IPS-20b (cell line): ENCODE measurements around the gene TMEM121.
"Not testable (repeated sequence)": the region's sequence is repeated elsewhere in the genome, so short reads cannot be mapped to it uniquely, and the experiment has no call there.

ENCODE experiments used
- H3K27ac ChIP-seq: one replicate; pipeline ENCODE4 v1.5.1; 2013; ENCODE audit warnings: low read length
- H3K27me3 ChIP-seq: 2 replicates; pipeline ENCODE4 v1.6.1; 2013; ENCODE audit warnings: mild to moderate bottlenecking, low read length, inconsistent platforms; ENCODE audit not compliant: insufficient read depth
- H3K36me3 ChIP-seq: 2 replicates; pipeline ENCODE4 v1.6.1; 2013; ENCODE audit warnings: low read depth, mild to moderate bottlenecking, inconsistent platforms, low read length, moderate library complexity; ENCODE audit not compliant: insufficient read depth
- H3K4me1 ChIP-seq: 2 replicates; pipeline ENCODE4 v1.6.1; 2013; ENCODE audit warnings: mild to moderate bottlenecking, control low read depth, inconsistent platforms, low read length, moderate library complexity; ENCODE audit not compliant: insufficient read depth
- H3K4me3 ChIP-seq: 2 replicates; pipeline ENCODE4 v1.5.1; 2013; ENCODE audit warnings: mild to moderate bottlenecking, low read length, inconsistent platforms
- H3K9ac ChIP-seq: 2 replicates; pipeline ENCODE4 v1.6.1; 2013; ENCODE audit warnings: low read depth, mild to moderate bottlenecking, inconsistent platforms, low read length, moderate library complexity
- H3K9me3 ChIP-seq: 2 replicates; pipeline ENCODE4 v1.6.1; 2013; ENCODE audit warnings: mild to moderate bottlenecking, low read depth, low read length, inconsistent platforms; ENCODE audit not compliant: insufficient read depth

The TMEM121 gene

GRCh38 chr14:105549481-105549880, 23.1 kb downstream of the TMEM121 start:
- no peaks in the 10 kb centered on the region for H3K36me3 ChIP-seq
- peaks cover 63% of the 10 kb centered on the region for H3K9me3 ChIP-seq
- H3K4me1 ChIP-seq: no peaks in the 10 kb centered on the region
- H3K9ac ChIP-seq: no peak overlapping the region
- no peak overlapping the region for H3K4me3 ChIP-seq
- no peak overlapping the region for H3K27ac ChIP-seq
- no peaks in the 10 kb centered on the region for H3K27me3 ChIP-seq

DNA sequence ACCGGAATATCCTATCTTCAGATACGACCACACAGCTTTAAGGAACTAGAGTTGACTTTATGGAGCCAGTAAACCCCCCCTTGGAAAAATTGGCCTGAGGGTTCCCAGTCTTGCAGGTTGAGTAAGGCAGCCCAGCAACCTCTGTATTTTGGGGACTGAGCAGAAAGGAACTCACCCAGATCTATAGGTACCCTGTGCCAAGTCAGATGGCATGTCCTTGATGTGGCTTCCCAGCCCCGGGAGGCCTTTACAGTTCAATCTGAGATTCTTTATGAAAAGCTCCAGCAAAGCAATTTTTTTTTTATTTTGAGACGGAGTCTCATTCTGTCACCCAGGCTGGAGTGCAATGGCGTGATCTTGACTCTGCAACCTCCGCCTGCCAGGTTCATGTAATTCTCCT, 27.6 kb downstream of the TMEM121 start:
- no peak overlapping the region for H3K27ac ChIP-seq
- no peaks in the 10 kb centered on the region for H3K36me3 ChIP-seq
- peaks cover 55% of the 10 kb centered on the region for H3K9me3 ChIP-seq
- H3K27me3 ChIP-seq: no peaks in the 10 kb centered on the region
- H3K4me1 ChIP-seq: no peaks in the 10 kb centered on the region
- no peak overlapping the region for H3K9ac ChIP-seq
- H3K4me3 ChIP-seq: no peak overlapping the region

- peaks cover 50% of the 10 kb centered on the region for H3K9me3 ChIP-seq
- no peak overlapping the region for H3K27ac ChIP-seq
- no peak overlapping the region for H3K9ac ChIP-seq
- H3K27me3 ChIP-seq: no peaks in the 10 kb centered on the region
- no peak overlapping the region for H3K4me3 ChIP-seq
- H3K36me3 ChIP-seq: no peaks in the 10 kb centered on the region
- H3K4me1 ChIP-seq: no peaks in the 10 kb centered on the region
Observed at GRCh38 chr14:105554523-105554922, 28.1 kb downstream of the TMEM121 start.

- H3K4me1 ChIP-seq, H3K27me3 ChIP-seq, H3K4me3 ChIP-seq, H3K36me3 ChIP-seq, H3K9ac ChIP-seq, H3K27ac ChIP-seq: not testable (repeated sequence)
- H3K9me3 ChIP-seq: peaks cover 24% of the 10 kb centered on the region
Observed at GRCh38 chr14:105557671-105558070, 31.3 kb downstream of the TMEM121 start.

DNA sequence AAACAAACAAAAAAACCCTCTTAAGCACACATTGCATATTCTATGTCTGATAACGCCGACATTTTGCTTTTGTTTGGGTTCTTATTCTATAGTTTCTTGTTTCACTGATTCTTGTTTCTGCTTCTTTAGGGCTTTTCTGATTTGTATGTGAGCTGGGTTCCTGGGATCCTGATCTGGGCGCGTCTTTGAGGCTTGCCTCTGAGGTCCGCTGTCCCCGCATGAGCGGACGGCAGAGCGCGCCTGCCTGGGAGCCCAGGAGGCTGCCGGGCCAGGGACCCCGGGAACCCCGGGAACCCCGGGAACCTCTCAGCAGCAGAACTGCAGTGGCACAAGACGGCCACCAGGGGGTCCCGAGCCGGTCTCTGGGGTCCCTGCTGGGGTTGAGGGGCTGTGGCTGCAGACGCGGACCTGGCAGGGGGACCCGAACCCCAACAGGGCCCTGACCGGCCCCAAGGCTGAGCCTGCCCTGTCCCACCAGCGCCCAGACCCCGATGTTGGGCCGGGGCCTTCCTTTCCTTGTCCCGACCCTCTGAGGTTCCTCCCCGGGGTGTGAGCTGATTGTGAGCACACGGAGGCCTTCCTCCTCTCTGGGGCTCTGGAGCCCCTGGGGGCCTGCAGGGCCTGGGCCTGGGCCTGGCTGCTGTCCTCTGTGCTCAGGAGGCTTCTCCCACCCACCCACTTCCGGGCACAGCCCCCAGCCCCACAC, 32.2 kb downstream of the TMEM121 start:
- H3K9ac ChIP-seq, H3K36me3 ChIP-seq, H3K27ac ChIP-seq: not testable (repeated sequence)

GRCh38 chr14:105559384-105560047, 33.1 kb downstream of the TMEM121 start:
- not testable (repeated sequence) for H3K4me3 ChIP-seq, H3K36me3 ChIP-seq, H3K27ac ChIP-seq, H3K27me3 ChIP-seq, H3K9ac ChIP-seq, H3K4me1 ChIP-seq
- peaks cover 21% of the 10 kb centered on the region for H3K9me3 ChIP-seq

More for the DNA sequence above, 32.2 kb downstream of the TMEM121 start:
- H3K4me1 ChIP-seq, H3K27me3 ChIP-seq, H3K4me3 ChIP-seq: not testable (repeated sequence)
- peaks cover 29% of the 10 kb centered on the region for H3K9me3 ChIP-seq

DNA sequence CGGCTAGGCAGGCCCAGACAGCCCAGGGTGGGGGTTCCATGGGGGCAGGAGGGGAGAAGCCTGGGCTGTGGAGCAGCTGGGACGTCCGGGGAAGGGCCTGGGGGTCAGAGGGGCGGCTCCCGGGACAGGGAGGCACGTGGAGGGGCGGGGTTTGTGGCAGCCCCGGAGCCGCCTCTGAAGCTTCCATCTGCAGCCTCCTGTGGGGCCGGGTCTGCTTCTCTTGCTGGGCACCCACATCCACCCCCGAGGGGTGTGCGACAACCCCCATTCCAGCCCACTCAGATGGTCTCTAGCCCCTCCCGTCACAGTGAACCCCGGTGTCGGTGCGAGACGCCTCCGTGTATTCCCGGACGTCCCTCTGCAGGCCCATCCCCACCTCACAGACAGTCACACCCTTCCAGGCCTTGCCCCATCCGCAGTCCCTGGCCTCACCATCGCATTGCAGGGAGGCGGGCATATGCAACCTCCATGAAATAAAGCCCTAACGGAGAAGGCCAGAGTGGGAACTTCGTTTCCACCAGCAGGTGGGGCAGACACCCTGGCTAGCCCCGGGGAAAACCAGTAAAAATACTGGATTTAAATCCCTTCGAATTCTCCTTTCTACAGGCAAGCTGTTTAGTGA, 33.8 kb downstream of the TMEM121 start:
- not testable (repeated sequence) for H3K4me3 ChIP-seq, H3K4me1 ChIP-seq, H3K27ac ChIP-seq, H3K27me3 ChIP-seq, H3K9ac ChIP-seq, H3K36me3 ChIP-seq
- peaks cover 20% of the 10 kb centered on the region for H3K9me3 ChIP-seq

GRCh38 chr14:105561345-105561744, 35.0 kb downstream of the TMEM121 start:
- H3K9ac ChIP-seq: not testable (repeated sequence)

DNA sequence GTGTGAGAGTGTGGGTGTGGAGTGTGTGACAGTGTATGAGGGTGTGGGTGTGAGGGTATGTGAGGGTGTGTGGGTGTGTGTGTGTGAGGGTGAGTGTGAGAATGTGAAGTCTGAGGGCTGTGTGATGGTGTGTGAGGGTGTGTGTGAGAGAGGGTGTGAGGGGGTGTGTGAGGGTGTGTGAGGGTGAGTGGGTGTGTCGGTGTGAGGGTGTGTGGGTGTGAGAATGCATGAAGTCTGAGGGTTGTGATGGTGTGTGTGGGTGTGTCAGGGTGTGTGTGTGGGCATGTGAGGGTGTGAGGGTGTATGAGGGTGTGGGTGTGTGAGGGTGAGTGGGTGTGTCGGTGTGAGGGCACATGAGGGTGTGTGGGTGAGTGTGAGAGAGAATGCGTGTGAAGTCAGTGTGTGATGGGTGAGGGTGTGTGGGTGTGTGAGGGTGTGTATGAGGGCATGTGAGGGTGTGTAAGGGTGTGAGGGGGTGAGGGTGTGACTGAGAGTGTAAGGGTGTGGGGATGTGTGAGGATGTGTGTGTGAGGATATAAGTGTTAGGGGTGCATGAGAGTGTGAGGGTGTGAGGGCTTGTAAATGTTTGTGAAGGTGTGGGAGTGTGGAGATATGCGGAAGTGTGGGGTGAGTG, 36.4 kb downstream of the TMEM121 start:
- Histone ChIP-seq H3K4me1 (no peaks in the 10 kb centered on the region), H3K9ac (no peak overlapping the region), H3K27me3 (no peaks in the 10 kb centered on the region), H3K4me3 (no peak overlapping the region), H3K36me3 (no peaks in the 10 kb centered on the region), H3K27ac (no peak overlapping the region), H3K9me3 (peaks cover 28% of the 10 kb centered on the region)

More at GRCh38 chr14:105561345-105561744, 35.0 kb downstream of the TMEM121 start:
- not testable (repeated sequence) for H3K4me1 ChIP-seq, H3K36me3 ChIP-seq, H3K27ac ChIP-seq, H3K4me3 ChIP-seq, H3K27me3 ChIP-seq
- H3K9me3 ChIP-seq: peaks cover 19% of the 10 kb centered on the region

DNA sequence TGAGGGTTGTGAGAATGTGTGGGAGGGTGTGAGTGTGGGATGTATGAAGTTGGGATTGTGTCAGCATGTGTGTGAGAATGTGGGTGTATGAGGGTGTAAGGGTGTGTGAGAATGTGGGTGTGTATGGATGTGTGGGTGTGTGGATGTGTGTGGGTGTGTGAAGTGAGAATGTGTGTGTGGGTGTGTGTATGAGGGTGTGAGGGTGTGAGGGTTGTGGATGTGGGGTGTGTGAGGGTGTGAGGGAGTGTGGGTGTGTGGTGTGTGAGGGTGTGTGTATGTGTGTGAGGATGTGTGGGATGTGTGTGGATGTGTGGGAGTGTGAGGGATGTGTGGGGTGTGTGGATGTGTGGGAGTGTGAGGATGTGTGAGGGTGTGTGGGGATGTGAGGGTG, 37.0 kb downstream of the TMEM121 start:
- H3K4me3 ChIP-seq: no peak overlapping the region
- no peak overlapping the region for H3K9ac ChIP-seq
- no peaks in the 10 kb centered on the region for H3K4me1 ChIP-seq
- no peaks in the 10 kb centered on the region for H3K36me3 ChIP-seq
- peaks cover 33% of the 10 kb centered on the region for H3K9me3 ChIP-seq
- H3K27me3 ChIP-seq: no peaks in the 10 kb centered on the region
- H3K27ac ChIP-seq: no peak overlapping the region

DNA sequence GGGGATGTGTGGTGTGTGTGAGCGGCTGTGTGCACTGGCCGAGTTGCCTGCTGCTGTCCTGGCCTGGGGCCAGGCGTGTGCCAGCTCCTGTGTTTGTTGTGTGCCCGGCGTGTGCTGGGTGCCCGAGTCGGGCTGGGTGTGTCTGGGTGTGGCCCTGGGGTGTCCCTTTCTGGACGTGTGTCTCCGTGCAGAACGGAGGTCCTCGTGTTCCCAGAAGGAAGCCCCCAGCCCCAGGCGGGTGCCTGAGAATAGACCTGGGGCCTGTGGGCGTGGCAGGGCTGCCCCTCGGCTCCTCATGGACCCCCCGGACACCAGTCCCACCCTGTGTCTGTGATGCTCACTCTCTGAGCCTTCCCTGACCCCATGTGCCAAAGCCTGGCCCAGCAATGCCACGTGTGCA, 38.2 kb downstream of the TMEM121 start:
- H3K27me3 ChIP-seq, H3K4me1 ChIP-seq, H3K9ac ChIP-seq, H3K4me3 ChIP-seq, H3K36me3 ChIP-seq, H3K27ac ChIP-seq: not testable (repeated sequence)
- peaks cover 39% of the 10 kb centered on the region for H3K9me3 ChIP-seq
